Measurements from ENCODE around the gene RND2.
"Not testable (repeated sequence)": the region's sequence is repeated elsewhere in the genome, so short reads cannot be mapped to it uniquely, and the experiment has no call there.

DNA sequence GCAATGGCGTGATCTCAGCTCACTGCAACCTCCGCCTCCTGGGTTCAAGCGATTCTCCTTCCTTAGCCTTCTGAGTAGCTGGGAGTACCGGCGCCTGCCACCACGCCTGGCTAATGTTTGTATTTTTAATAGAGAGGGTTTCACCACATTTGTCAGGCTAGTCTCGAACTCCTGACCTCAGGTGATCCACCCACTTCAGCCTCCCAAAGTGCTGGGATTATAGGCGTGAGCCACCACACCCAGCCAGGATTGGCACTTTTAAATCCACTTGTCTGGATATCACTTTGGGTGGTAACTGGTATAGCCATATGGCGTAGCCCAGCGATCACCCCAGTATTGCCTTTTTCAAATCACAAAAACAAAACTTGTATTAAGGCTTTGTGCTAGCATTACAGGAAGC, 31.1 kb upstream of the RND2 start:
- not testable (repeated sequence) for TF ChIP-seq POLR2A (IDR thresholded peaks at IDR 0.05; ENCODE audit: low read length); GATA1 (IDR thresholded peaks at IDR 0.05; ENCODE audit: low read depth, low read length)

Data from erythroblast (primary cell).